Caco-2 (cell line): ENCODE data around the gene TRPM5. TPM values are rescaled to one million over a fixed set of nuclear protein-coding genes. Genes with fewer than 3 reads are reported as not detected.
A peak's percentile ranks its signal among the peaks of the same experiment; 100 is the strongest.

Source experiments
- BruUV-seq: library from RNA; stranded (reverse); fragments of 400-500 nt; replicated peaks from 2 replicates; lab custom pipeline; 2021; lab: Mats Ljungman, UMichigan
- CTCF ChIA-PET: fragments of 300-600 bp; sonication (Branson Sonifier 250); formaldehyde crosslinking; loops from one replicate; lab custom pipeline; 2022; ENCODE audit warnings: antibody characterized with exemption; lab: Charles Lee
- POLR2A ChIA-PET: fragments of 300-600 bp; sonication (Branson Sonifier 250); formaldehyde crosslinking; loops from one replicate; lab custom pipeline; 2022; ENCODE audit warnings: antibody characterized with exemption; lab: Charles Lee
- DNase-seq, 2 experiments: peaks; one replicate each; pipeline versions ENCODE4 v3.0.0 to v3.0.0-alpha.2; 2020 to 2022
- H3K27me3 ChIP-seq: replicated peaks from 2 replicates; pipeline ENCODE4 v1.6.0; 2011; ENCODE audit warnings: low read length; ENCODE audit not compliant: control insufficient read depth, insufficient read depth
- H3K36me3 ChIP-seq: 2 replicates; pipeline ENCODE4 v1.5.1; 2011; ENCODE audit warnings: low read length; ENCODE audit not compliant: control insufficient read depth, insufficient read depth
- H3K4me1 ChIP-seq: fragments of 250-450 bp; sonication (Bioruptor Pico); 2 replicates; pipeline ENCODE4 v1.5.1; 2020; ENCODE audit warnings: mild to moderate bottlenecking
- H3K4me3 ChIP-seq: 2 replicates; pipeline ENCODE4 v1.5.1; 2011; ENCODE audit warnings: low read depth, mild to moderate bottlenecking, control low read depth, low read length
- H3K9me3 ChIP-seq: fragments of 250-450 bp; sonication (Bioruptor Pico); 2 replicates; pipeline ENCODE4 v1.5.1; 2020; ENCODE audit warnings: mild to moderate bottlenecking, moderate library complexity
- H3K27ac Mint-ChIP-seq: one replicate; pipeline ENCODE4 v1.8.0; 2022; ENCODE audit warnings: mixed read lengths; ENCODE audit not compliant: unreplicated experiment
- H3K27me3 Mint-ChIP-seq: one replicate; pipeline ENCODE4 v1.8.0; 2022; ENCODE audit warnings: mixed read lengths; ENCODE audit not compliant: insufficient read depth, unreplicated experiment
- H3K36me3 Mint-ChIP-seq: one replicate; pipeline ENCODE4 v1.8.0; 2022; ENCODE audit warnings: mild to moderate bottlenecking, mixed read lengths; ENCODE audit not compliant: insufficient read depth, unreplicated experiment
- H3K4me1 Mint-ChIP-seq: one replicate; pipeline ENCODE4 v1.8.0; 2022; ENCODE audit warnings: low read depth, mixed read lengths; ENCODE audit not compliant: unreplicated experiment
- H3K4me3 Mint-ChIP-seq: one replicate; pipeline ENCODE4 v1.8.0; 2022; ENCODE audit warnings: mild to moderate bottlenecking, moderate library complexity, mixed read lengths; ENCODE audit not compliant: unreplicated experiment
- H3K9me3 Mint-ChIP-seq: one replicate; pipeline ENCODE4 v1.8.0; 2022; ENCODE audit warnings: mixed read lengths; ENCODE audit not compliant: unreplicated experiment
- CTCF ChIP-seq, 2 experiments: fragments of 200-600 bp in 1 of 2; IDR thresholded peaks; 1 replicate in 1 of 2; 2 replicates in 1 of 2; pipeline versions ENCODE4 v1.5.1 to v1.8.0; 2011 to 2022; ENCODE audit warnings: antibody characterized with exemption in 1 of 2, control low read depth in 1 of 2, inconsistent platforms in 1 of 2, low read depth in 1 of 2, low read length in 1 of 2, mild to moderate bottlenecking in 1 of 2, moderate library complexity in 1 of 2; ENCODE audit not compliant: insufficient read depth in 1 of 2, severe bottlenecking in 1 of 2, unreplicated experiment in 1 of 2
- intact Hi-C: fragments of 100-400 bp; cut with micrococcal nuclease; formaldehyde crosslinking; loops from one replicate; pipeline ENCODE4 v1.10.0; 2022; ENCODE audit not compliant: unreplicated experiment
- total RNA-seq: library from RNA; stranded (reverse); gene quantifications from 2 replicates; pipeline ENCODE4 v1.2.3, GENCODE V29; 2022

TRPM5 gene
- total RNA-seq, 1 experiment from 2014 or later = not detected

- intact Hi-C loops = loop anchor here (1.0 to 5.0 kb wide), 4 partner anchors 20 to 197 kb away; no protein-coding TSS in a partner anchor
- Mint-ChIP-seq H3K4me1 (no peaks in the 10 kb centered on the region), H3K4me3 (peak overlapping the region; percentile 89), H3K27ac (peak overlapping the region; percentile 92), H3K9me3 (no peaks in the 10 kb centered on the region), H3K27me3 (no peaks in the 10 kb centered on the region), H3K36me3 (peaks cover 61% of the 10 kb centered on the region)
- no peaks in the 10 kb centered on the region for H3K36me3 ChIP-seq
- POLR2A ChIA-PET = interaction anchor here (1.9 kb wide), 1 partner anchor 22 kb away, joined by 35 read pairs; the partner anchor contains the start of gene CD81
- peak overlapping the region; percentile 80 for H3K4me3 ChIP-seq
- no peaks in the 10 kb centered on the region for H3K9me3 ChIP-seq
- no peaks in the 10 kb centered on the region for H3K27me3 ChIP-seq
- no TSS peak for BruUV-seq
- CTCF ChIA-PET = interaction anchor here (2.2 kb wide), 1 partner anchor 95 kb away, joined by 18 read pairs; no protein-coding TSS in a partner anchor
- TF ChIP-seq CTCF (IDR thresholded peaks at IDR 0.05; ENCODE audit: insufficient read depth in 1 of 2, low read depth in 1 of 2, low read length in 1 of 2, severe bottlenecking in 1 of 2, unreplicated experiment in 1 of 2) = no peak
- H3K4me1 ChIP-seq = peaks cover 14% of the 10 kb centered on the region
- peak in 1 of 2 experiments; percentile 40 for DNase-seq
These were observed 44.7 kb downstream of the TRPM5 start for GRCh38 chr11:2399488-2400068.

- Histone ChIP-seq H3K36me3 (no peaks in the 10 kb centered on the region; the same call in 1 of the 2 replicates), H3K4me1 (peaks cover 14% of the 10 kb centered on the region), H3K4me3 (peak overlapping the region; percentile 80), H3K27me3 (no peaks in the 10 kb centered on the region), H3K9me3 (no peaks in the 10 kb centered on the region)
- no peak for TF ChIP-seq CTCF (IDR thresholded peaks at IDR 0.05; ENCODE audit: insufficient read depth in 1 of 2, low read depth in 1 of 2, low read length in 1 of 2, severe bottlenecking in 1 of 2, unreplicated experiment in 1 of 2)
- intact Hi-C loops = no loop called here
- no peak for DNase-seq
- Mint-ChIP-seq H3K27ac (peak overlapping the region; percentile 92), H3K4me3 (peak overlapping the region; percentile 89), H3K27me3 (no peaks in the 10 kb centered on the region), H3K4me1 (no peaks in the 10 kb centered on the region), H3K36me3 (peaks cover 58% of the 10 kb centered on the region), H3K9me3 (no peaks in the 10 kb centered on the region)
- CTCF ChIA-PET = interaction anchor here (0.6 to 2.2 kb wide), 2 partner anchors 94 to 196 kb away, joined by 5 to 18 read pairs; no protein-coding TSS in a partner anchor
- no TSS peak for BruUV-seq
- POLR2A ChIA-PET = interaction anchor here (0.6 kb wide), 1 partner anchor 95 kb away, joined by 3 read pairs; no protein-coding TSS in a partner anchor
These were observed 45.5 kb downstream of the TRPM5 start for GRCh38 chr11:2398664-2399355.

GRCh38 chr11:2397005-2397404, 47.3 kb downstream of the TRPM5 start:
- no peak overlapping the region for H3K4me3 ChIP-seq
- ChIA-PET CTCF (interaction anchor here (0.6 kb wide), 1 partner anchor 702 kb away, joined by 4 read pairs; no protein-coding TSS in a partner anchor), POLR2A (interaction anchor here (0.6 kb wide), 1 partner anchor 11 kb away, joined by 5 read pairs; no protein-coding TSS in a partner anchor)
- intact Hi-C loops = no loop called here
- Mint-ChIP-seq H3K4me3 (no peak overlapping the region), H3K36me3 (peaks cover 47% of the 10 kb centered on the region), H3K4me1 (no peaks in the 10 kb centered on the region), H3K9me3 (no peaks in the 10 kb centered on the region), H3K27me3 (no peaks in the 10 kb centered on the region), H3K27ac (no peak overlapping the region)
- DNase-seq = no peak
- no peaks in the 10 kb centered on the region for H3K9me3 ChIP-seq
- H3K27me3 ChIP-seq = no peaks in the 10 kb centered on the region
- peaks cover 14% of the 10 kb centered on the region for H3K4me1 ChIP-seq
- TSS peak; percentile 65 for BruUV-seq
- H3K36me3 ChIP-seq = no peaks in the 10 kb centered on the region; the same call in 1 of the 2 replicates
- no peak for TF ChIP-seq CTCF (IDR thresholded peaks at IDR 0.05; ENCODE audit: insufficient read depth in 1 of 2, low read depth in 1 of 2, low read length in 1 of 2, severe bottlenecking in 1 of 2, unreplicated experiment in 1 of 2)
